C1 segment of cervical spinal cord (tissue), 14 donors: ENCODE results near the gene PARP16.

Experiments used
- DNase-seq, 14 donors: peaks; one replicate each; lab custom pipeline; 2025; lab: John Stamatoyannopoulos, UW

The PARP16 gene, protein sequence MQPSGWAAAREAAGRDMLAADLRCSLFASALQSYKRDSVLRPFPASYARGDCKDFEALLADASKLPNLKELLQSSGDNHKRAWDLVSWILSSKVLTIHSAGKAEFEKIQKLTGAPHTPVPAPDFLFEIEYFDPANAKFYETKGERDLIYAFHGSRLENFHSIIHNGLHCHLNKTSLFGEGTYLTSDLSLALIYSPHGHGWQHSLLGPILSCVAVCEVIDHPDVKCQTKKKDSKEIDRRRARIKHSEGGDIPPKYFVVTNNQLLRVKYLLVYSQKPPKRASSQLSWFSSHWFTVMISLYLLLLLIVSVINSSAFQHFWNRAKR

GRCh38 chr15:65286704-65287519 lies at the start of gene PARP16:
Gene PARP16, minus strand, starts transcription at chr15:65286883. Its CDS starts 457 bp downstream, at chr15:65286426.
- peak; percentile 21 to 90 (median 78) for DNase-seq

DNA sequence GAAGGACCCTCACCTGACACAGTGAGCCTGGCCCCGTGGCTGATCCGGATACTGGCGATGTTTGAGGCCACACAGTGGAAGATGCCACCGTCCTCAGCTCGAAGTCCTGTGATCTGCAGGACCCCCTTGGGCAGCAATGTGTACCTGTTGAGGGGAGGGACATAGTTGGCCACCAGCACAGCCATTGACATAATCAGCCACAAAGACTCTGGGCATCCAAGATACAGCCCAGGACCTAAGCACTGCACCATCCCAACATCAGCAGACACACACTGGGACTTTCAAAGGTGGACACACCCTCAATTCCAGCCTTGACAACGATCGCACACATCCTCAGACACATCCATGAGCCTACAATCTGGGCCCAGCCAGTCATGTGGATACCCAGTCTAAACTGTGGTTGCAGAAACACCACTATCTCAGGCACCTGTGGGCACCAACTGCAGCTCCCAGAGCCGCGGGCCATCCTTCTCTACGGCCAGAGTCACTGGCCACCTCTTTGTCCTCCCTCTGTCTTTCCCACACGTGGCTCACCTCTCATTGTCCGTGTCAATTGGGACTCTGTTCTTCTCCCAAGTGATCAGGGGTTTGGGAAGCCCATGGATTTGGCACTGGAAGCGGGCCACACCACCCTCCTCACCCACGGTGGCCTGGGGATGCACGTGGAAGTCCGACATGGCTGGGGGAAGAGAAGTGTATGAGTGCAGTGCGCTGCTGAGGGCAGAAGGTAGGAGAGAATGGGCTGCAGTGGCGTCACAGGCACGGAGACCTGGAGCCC lies 48.8 kb upstream of the PARP16 start:
- DNase-seq, result no peak

DNA sequence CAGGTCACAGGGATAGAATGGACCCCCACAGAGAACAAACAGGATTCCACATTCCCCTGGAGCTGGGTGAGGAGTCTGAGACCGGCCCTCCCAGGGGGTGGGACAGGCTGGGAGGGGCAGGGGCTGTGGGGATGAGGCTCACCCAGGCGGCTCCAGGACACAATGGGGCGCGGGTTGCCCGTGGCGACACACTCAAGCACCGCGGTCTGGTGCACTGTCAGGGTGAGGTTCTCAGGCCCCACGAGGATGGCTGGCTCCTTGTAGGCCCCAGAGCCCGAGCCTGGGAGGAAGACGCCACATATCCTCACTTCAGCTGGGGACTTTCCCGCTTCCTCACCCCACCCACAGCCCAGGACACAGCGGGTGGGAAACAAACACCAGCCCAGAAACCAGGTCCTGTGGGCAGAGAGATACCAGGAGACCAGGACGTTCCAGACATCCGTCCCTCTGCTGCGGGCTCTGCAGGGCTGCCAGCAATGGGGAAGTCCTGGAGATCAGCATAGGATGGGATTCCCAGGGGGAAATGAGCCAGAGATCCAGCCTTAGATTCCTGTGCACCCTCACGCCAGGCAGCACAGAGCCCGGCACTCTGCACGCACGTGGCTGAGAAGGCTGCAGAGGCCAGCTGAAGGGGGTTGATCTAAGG lies 48.0 kb upstream of the PARP16 start:
- no peak for DNase-seq

- peak in 1 of 14 donors; percentile 30 for DNase-seq
Observed at GRCh38 chr15:65333856-65334255, 47.2 kb upstream of the PARP16 start.

- no peak for DNase-seq
Observed at GRCh38 chr15:65333148-65333820, 46.6 kb upstream of the PARP16 start.

GRCh38 chr15:65332391-65333147 lies 45.9 kb upstream of the PARP16 start:
- no peak for DNase-seq

DNA sequence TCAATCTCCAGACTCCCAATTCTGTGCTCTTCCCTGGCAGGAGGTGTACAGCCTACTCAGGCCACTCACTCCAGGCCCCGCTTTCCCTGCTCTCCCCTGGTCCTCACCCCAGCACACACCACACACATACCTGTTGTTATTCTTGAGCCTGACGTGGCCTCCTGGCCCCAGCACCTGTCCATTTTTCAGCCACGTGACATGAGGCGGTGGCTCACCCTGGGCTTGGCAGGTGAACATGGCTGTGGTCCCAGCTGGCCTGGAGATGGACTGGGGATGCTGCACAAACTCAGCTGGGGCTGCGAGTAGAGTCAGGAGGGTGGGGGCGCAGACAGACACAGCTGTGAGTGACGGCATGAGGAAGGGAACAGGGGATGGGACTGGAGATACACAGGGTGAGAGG lies 45.1 kb upstream of the PARP16 start:
- DNase-seq, result peak in 1 of 14 donors; percentile 2

DNA sequence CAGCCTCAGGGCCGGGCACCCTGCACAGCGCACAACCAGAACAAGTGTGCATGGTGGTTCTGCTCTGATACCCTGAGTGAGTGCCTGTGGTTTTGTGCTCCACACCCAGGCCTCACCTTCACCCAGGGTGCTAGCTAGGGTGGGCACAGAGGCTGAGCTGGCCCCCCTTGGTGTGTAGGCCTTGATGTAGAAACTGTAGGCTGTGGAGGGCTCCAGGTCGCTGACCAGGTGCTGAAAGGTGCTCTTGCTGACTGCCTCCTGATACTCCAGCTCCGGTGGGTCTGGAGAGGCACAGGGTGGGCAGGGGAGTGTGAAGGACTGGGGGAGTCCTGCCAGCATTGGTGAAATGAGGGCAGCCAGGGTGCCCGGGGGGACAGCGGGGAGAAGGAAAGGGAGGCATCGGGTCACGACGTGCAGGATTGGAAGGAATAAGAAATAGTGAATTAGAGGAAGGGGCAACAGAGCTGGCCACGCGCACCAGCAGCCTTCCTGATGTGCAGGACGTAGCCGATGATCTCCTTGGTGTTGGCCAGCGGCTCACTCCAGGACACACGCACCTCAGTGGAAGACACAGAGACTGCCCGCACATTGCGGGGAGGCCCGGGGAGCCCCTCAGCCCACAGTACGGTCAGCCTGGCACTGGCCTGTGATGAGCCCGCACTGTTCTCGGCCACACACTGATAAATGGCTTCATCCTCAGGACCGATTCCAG lies 44.4 kb upstream of the PARP16 start:
- DNase-seq, result no peak

DNA sequence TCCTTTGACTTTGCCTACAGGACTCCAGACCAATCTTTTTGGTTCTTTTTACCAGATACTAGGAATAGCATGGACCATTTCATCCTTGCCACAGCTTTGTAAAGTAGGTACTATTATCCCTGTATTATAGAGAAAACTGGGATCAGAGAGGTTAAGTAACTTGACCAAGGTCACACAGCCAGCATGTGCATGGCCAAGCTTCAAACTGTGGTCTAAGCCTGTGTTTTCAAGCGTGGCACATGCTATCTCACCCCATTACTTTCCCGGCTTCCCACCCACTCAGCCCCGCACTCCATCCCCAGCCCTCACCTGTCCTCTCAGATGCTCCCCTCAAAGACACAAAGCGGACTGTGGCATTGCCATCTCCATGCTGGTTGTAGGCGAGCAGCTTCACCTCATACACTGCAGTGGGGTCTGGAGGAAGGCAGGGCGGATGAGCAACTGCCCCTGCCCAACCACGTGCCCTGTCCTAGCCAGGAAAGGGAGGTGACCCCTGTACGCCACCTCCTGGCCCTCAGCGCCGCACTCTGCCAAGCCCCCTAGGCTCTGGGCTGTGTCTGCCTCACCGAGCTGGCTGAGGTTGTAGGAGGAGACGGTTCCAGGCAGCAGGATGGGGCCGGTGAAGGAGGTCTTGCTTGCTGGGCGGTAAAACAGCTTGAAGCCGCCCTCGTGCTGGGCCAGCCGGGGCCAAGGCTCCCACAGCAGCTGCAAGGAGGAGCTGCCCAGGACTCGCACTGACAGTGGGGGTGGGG lies 43.5 kb upstream of the PARP16 start:
- no peak for DNase-seq

DNA sequence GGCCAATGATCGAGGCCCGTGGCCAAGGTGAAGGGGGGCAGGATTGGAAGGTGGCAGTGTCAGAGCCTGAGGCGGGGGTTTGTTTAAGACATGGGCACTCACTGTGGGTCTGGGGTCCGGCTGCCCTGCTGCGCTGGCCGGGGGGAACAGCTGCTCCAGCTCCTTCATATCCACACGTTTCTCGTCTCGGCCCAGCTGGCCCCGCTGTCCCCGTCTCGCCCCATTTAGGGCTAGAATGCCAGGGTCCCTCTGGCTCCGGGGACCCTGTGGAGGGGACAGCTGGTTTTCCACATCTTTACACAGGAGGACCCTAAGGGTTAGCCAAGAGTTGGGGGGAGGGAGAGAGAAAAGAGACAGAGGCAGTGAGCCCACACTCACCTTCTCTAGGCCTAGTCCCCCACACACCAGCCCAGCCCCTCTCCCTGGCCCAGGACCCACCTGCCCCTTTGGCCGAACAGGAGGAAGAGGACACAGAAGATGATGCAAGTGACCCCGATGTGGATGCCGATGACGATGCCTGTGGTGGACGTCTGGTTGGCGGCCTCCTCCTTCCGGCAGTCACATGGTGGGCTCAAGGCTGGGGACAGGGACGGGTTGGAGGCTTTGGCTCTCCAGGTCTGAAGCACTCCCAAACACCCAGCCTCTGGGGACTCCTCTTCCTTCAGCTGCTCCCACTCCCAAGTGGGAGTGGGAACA lies 42.8 kb upstream of the PARP16 start:
- DNase-seq, result no peak

- DNase-seq, result no peak
Observed at GRCh38 chr15:65328506-65329287, 42.0 kb upstream of the PARP16 start.

- no peak for DNase-seq
Observed at GRCh38 chr15:65327651-65328393, 41.1 kb upstream of the PARP16 start.

- no peak for DNase-seq
Observed at GRCh38 chr15:65326818-65327217, 40.1 kb upstream of the PARP16 start.

GRCh38 chr15:65326117-65326526 lies 39.4 kb upstream of the PARP16 start:
- DNase-seq, result peak in 11 of 14 donors; percentile 27 to 84 (median 67)

DNA sequence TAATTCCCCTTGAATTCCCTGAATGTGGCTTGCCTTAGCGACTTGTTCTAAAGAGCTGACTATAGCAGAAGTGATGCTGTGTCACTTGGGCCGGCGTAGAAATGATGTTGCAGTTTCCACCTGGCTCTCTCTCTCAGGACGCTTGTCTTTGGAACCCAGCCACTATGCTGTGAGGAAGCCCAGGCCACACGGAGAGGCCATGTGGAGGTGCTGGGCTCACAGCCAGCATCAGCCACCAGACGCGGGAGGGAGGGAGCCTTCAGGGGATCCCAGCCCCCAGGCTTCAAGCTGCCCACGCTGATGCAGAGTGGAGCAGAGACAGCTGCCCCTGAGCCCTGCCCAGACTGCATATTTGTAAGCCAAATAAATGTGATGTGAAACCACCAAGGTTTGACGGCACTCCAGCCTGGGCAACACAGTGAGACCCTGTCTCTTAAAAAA lies 36.4 kb upstream of the PARP16 start:
- peak in 9 of 14 donors; percentile 12 to 89 (median 39) for DNase-seq

- peak in 13 of 14 donors; percentile 3 to 86 (median 66) for DNase-seq
Observed at GRCh38 chr15:65318870-65319356, 32.2 kb upstream of the PARP16 start.
